IPS-18c (cell line): Measurements from ENCODE around the gene RUNX2.

Source experiments
- H3K4me3 ChIP-seq: 2 replicates; pipeline ENCODE4 v1.7.0; 2013; ENCODE audit warnings: low read depth, mild to moderate bottlenecking, low read length, moderate library complexity; ENCODE audit not compliant: insufficient read depth
- H3K9me3 ChIP-seq: one replicate; pipeline ENCODE4 v1.6.1; 2013; ENCODE audit warnings: mild to moderate bottlenecking, low read length, moderate library complexity; ENCODE audit not compliant: control insufficient read depth, insufficient read depth

Gene RUNX2

GRCh38 chr6:45640811-45641210, 312.7 kb downstream of the RUNX2 start:
- Histone ChIP-seq H3K4me3 (no peak overlapping the region), H3K9me3 (peaks cover 4% of the 10 kb centered on the region)

- H3K9me3 ChIP-seq: peaks cover 4% of the 10 kb centered on the region
Measured at GRCh38 chr6:45642331-45643125, 314.4 kb downstream of the RUNX2 start.

GRCh38 chr6:45643126-45643525, 315.0 kb downstream of the RUNX2 start:
- H3K9me3 ChIP-seq: peaks cover 4% of the 10 kb centered on the region
- no peak overlapping the region for H3K4me3 ChIP-seq

More at GRCh38 chr6:45642331-45643125, 314.4 kb downstream of the RUNX2 start:
- H3K4me3 ChIP-seq: no peak overlapping the region

GRCh38 chr6:45644720-45645119, 316.6 kb downstream of the RUNX2 start:
- Histone ChIP-seq H3K9me3 (peaks cover 4% of the 10 kb centered on the region), H3K4me3 (no peak overlapping the region)

- Histone ChIP-seq H3K4me3 (no peak overlapping the region), H3K9me3 (peaks cover 4% of the 10 kb centered on the region)
Measured at GRCh38 chr6:45645302-45645701, 317.2 kb downstream of the RUNX2 start.

GRCh38 chr6:45647341-45648261, 319.5 kb downstream of the RUNX2 start:
- Histone ChIP-seq H3K4me3 (no peak overlapping the region), H3K9me3 (peaks cover 2% of the 10 kb centered on the region)

- H3K9me3 ChIP-seq: peaks cover 2% of the 10 kb centered on the region
Measured at GRCh38 chr6:45648262-45648620, 320.1 kb downstream of the RUNX2 start.

GRCh38 chr6:45650524-45651135, 322.5 kb downstream of the RUNX2 start:
- Histone ChIP-seq H3K9me3 (no peaks in the 10 kb centered on the region), H3K4me3 (no peak overlapping the region)

More at GRCh38 chr6:45648262-45648620, 320.1 kb downstream of the RUNX2 start:
- H3K4me3 ChIP-seq: no peak overlapping the region

GRCh38 chr6:45651301-45651700, 323.2 kb downstream of the RUNX2 start:
- H3K9me3 ChIP-seq: no peaks in the 10 kb centered on the region
- H3K4me3 ChIP-seq: no peak overlapping the region

- no peak overlapping the region for H3K4me3 ChIP-seq
- H3K9me3 ChIP-seq: no peaks in the 10 kb centered on the region
Measured at GRCh38 chr6:45652416-45652815, 324.3 kb downstream of the RUNX2 start.

GRCh38 chr6:45653117-45653883, 325.2 kb downstream of the RUNX2 start:
- H3K4me3 ChIP-seq: no peak overlapping the region
- H3K9me3 ChIP-seq: no peaks in the 10 kb centered on the region

- Histone ChIP-seq H3K4me3 (no peak overlapping the region), H3K9me3 (no peaks in the 10 kb centered on the region)
Measured at GRCh38 chr6:45654673-45655072, 326.5 kb downstream of the RUNX2 start.

- H3K4me3 ChIP-seq: no peak overlapping the region
- H3K9me3 ChIP-seq: no peaks in the 10 kb centered on the region
Measured at GRCh38 chr6:45655745-45656476, 327.8 kb downstream of the RUNX2 start.

- H3K9me3 ChIP-seq: no peaks in the 10 kb centered on the region
- no peak overlapping the region; the same call in 1 of the 2 replicates for H3K4me3 ChIP-seq
Measured at GRCh38 chr6:45657226-45657625, 329.1 kb downstream of the RUNX2 start.

GRCh38 chr6:45658400-45658799, 330.3 kb downstream of the RUNX2 start:
- H3K4me3 ChIP-seq: no peak overlapping the region

GRCh38 chr6:45658958-45659357, 330.8 kb downstream of the RUNX2 start:
- no peaks in the 10 kb centered on the region for H3K9me3 ChIP-seq
- H3K4me3 ChIP-seq: no peak overlapping the region

More at GRCh38 chr6:45658400-45658799, 330.3 kb downstream of the RUNX2 start:
- H3K9me3 ChIP-seq: no peaks in the 10 kb centered on the region
